ENCODE data around the gene NPAS2.

DNA sequence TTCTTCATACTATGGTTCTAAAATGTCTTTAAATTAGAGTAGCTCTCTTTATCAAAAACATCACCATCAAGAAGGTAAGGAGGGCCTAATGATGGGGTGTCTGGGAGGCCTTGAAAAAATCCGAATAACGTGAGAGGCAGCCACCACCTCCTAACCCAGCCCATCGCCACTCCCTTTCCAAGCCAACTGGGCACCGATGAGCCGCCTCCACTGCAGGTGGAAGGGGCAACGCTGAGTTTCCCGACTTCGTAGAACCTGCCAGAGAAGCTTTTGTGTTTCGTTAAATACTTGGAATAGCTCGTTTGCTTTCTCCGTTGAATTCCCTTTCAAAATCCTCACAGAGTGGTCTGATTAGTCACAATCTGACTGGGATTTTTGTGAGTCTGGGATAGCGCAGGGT lies 160.1 kb downstream of the NPAS2 start:
- TF ChIP-seq, protein P1, sequence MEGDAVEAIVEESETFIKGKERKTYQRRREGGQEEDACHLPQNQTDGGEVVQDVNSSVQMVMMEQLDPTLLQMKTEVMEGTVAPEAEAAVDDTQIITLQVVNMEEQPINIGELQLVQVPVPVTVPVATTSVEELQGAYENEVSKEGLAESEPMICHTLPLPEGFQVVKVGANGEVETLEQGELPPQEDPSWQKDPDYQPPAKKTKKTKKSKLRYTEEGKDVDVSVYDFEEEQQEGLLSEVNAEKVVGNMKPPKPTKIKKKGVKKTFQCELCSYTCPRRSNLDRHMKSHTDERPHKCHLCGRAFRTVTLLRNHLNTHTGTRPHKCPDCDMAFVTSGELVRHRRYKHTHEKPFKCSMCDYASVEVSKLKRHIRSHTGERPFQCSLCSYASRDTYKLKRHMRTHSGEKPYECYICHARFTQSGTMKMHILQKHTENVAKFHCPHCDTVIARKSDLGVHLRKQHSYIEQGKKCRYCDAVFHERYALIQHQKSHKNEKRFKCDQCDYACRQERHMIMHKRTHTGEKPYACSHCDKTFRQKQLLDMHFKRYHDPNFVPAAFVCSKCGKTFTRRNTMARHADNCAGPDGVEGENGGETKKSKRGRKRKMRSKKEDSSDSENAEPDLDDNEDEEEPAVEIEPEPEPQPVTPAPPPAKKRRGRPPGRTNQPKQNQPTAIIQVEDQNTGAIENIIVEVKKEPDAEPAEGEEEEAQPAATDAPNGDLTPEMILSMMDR (IDR thresholded peaks at IDR 0.05), result no peak
- TF ChIP-seq POLR2A (IDR thresholded peaks at IDR 0.05), result no peak
- TF ChIP-seq EP300 (IDR thresholded peaks at IDR 0.05), result no peak

All from upper lobe of left lung (tissue), 4 donors.